Limb (tissue), 2 donors: Measurements from ENCODE around the gene RBMXL3.
"Not testable (repeated sequence)": the region's sequence is repeated elsewhere in the genome, so short reads cannot be mapped to it uniquely, and the experiment has no call there.

Experiments
- DNase-seq, 2 donors: peaks; one replicate each; pipeline ENCODE4 v3.0.0-alpha.2; 2016; ENCODE audit errors: extremely low spot score in 2 of 2

RBMXL3 gene

GRCh38 chrX:115189110-115189509 lies at the start of gene RBMXL3:
Gene RBMXL3, plus strand, starts transcription at chrX:115189410. Its CDS starts 32 bp downstream, at chrX:115189442.
- no peak for DNase-seq

GRCh38 chrX:115142057-115142456 lies 47.2 kb upstream of the RBMXL3 start:
- no peak for DNase-seq

GRCh38 chrX:115147220-115147619 lies 42.0 kb upstream of the RBMXL3 start:
- peak in 1 of 2 donors; percentile 20 for DNase-seq

- DNase-seq: no peak
These were observed 16.0 kb upstream of the RBMXL3 start for GRCh38 chrX:115173181-115173580.

- no peak for DNase-seq
These were observed 14.7 kb upstream of the RBMXL3 start for GRCh38 chrX:115174548-115174947.

GRCh38 chrX:115177932-115178331 lies 11.3 kb upstream of the RBMXL3 start:
- no peak for DNase-seq

- DNase-seq: no peak
These were observed 10.7 kb upstream of the RBMXL3 start for GRCh38 chrX:115178473-115178872.

- DNase-seq: no peak
These were observed 5.2 kb upstream of the RBMXL3 start for GRCh38 chrX:115183980-115184379.

GRCh38 chrX:115189646-115190635 lies 731 bp downstream of the RBMXL3 start:
- no peak for DNase-seq

- no peak for DNase-seq
These were observed 1.7 kb downstream of the RBMXL3 start for GRCh38 chrX:115190636-115191489.

GRCh38 chrX:115191490-115192243 lies 2.5 kb downstream of the RBMXL3 start:
- no peak for DNase-seq

GRCh38 chrX:115192244-115192700 lies 3.1 kb downstream of the RBMXL3 start:
- DNase-seq: no peak

- no peak for DNase-seq
These were observed 14.8 kb downstream of the RBMXL3 start for GRCh38 chrX:115204040-115204439.

- not testable (repeated sequence) for DNase-seq
These were observed 20.3 kb downstream of the RBMXL3 start for GRCh38 chrX:115209547-115209946.

GRCh38 chrX:115214151-115214550 lies 24.9 kb downstream of the RBMXL3 start:
- no peak for DNase-seq

GRCh38 chrX:115214605-115215004 lies 25.4 kb downstream of the RBMXL3 start:
- DNase-seq: no peak

GRCh38 chrX:115217346-115217745 lies 28.1 kb downstream of the RBMXL3 start:
- not testable (repeated sequence) for DNase-seq

GRCh38 chrX:115226929-115227328 lies 37.7 kb downstream of the RBMXL3 start:
- DNase-seq: no peak

GRCh38 chrX:115229337-115230003 lies 40.3 kb downstream of the RBMXL3 start:
- DNase-seq: no peak

- DNase-seq: no peak
These were observed 43.8 kb downstream of the RBMXL3 start for GRCh38 chrX:115232933-115233496.
